K562 (cell line): Measurements from ENCODE around the gene TXNDC15. TPM values are rescaled to one million over a fixed set of nuclear protein-coding genes. Genes with fewer than 3 reads are reported as not detected.
A peak's percentile ranks its signal among the peaks of the same experiment; 100 is the strongest.

Experiments
- ATF3 ChIP-seq, 2 experiments: fragments of 450-650 bp in 1 of 2; sonication (generic) in 1 of 2; formaldehyde crosslinking in 1 of 2; IDR thresholded peaks in 1 of 2; conservative IDR thresholded peaks in 1 of 2; 2 replicates each; pipeline versions ENCODE4 v1.6.1 to v1.8.1; 2016 to 2023; ENCODE audit warnings: mild to moderate bottlenecking in 2 of 2, moderate library complexity in 2 of 2, inconsistent platforms in 1 of 2, missing genetic modification reagents in 1 of 2
- BACH1 ChIP-seq: fragments of 200-800 bp; sonication (Bioruptor generic); IDR thresholded peaks from 2 replicates; pipeline ENCODE4 v1.6.1; 2016; ENCODE audit warnings: missing genetic modification characterization, missing compliant biosample characterization
- BRD4 ChIP-seq: fragments of 200-600 bp; sonication (generic); IDR thresholded peaks from 2 replicates; pipeline ENCODE4 v1.6.1; 2017; ENCODE audit warnings: inconsistent platforms
- CAMTA2 ChIP-seq: fragments of 250-450 bp; sonication (Bioruptor Pico); conservative IDR thresholded peaks from 2 replicates; pipeline ENCODE4 v1.5.1; 2022
- EGR1 ChIP-seq: fragments of 450-650 bp; conservative IDR thresholded peaks from 2 replicates; pipeline ENCODE4 v1.6.1; 2017; ENCODE audit warnings: mild to moderate bottlenecking
- IRF9 ChIP-seq: fragments of 450-650 bp; IDR thresholded peaks from 2 replicates; pipeline ENCODE4 v1.6.1; 2016; ENCODE audit warnings: missing biosample characterization, missing genetic modification characterization
- PRPF4 ChIP-seq: fragments of 200-400 bp; formaldehyde crosslinking; IDR thresholded peaks from one replicate; pipeline ENCODE4 v1.6.1; 2017; ENCODE audit warnings: low read length, low read depth, mild to moderate bottlenecking; ENCODE audit not compliant: insufficient read depth, poor library complexity, severe bottlenecking
- U2AF2 ChIP-seq: fragments of 200-400 bp; formaldehyde crosslinking; optimal IDR thresholded peaks from 2 replicates; pipeline ENCODE3; 2017; ENCODE audit warnings: low read depth, mild to moderate bottlenecking, low read length
- ZBTB1 ChIP-seq: sonication (generic); formaldehyde crosslinking; IDR thresholded peaks from 2 replicates; pipeline ENCODE4 v1.8.1; 2023; ENCODE audit warnings: missing genetic modification reagents, low read depth, mild to moderate bottlenecking, borderline replicate concordance
- polyA plus RNA-seq, 8 experiments: library from polyadenylated mRNA; depleted of rRNA in 4 of 8; stranded (reverse) in 5 of 8; unstranded in 3 of 8; fragments of >200 nt; fragmentation: Nextera tagmentation in 2 of 8; fragmentation: Illumina TruSeq in 1 of 8; extraction: Ambion mirVana in 2 of 8; extraction: Trizol in 1 of 8; gene quantifications; 2 replicates each; pipeline versions ENCODE4 v1.2.1 to v1.2.3, GENCODE V29; 2011 to 2014; ENCODE audit warnings: inconsistent platforms in 1 of 8, missing spikeins in 1 of 8
- total RNA-seq, 7 experiments: library from RNA; depleted of rRNA in 6 of 7; stranded (reverse); fragments of >200 nt in 6 of 7; fragmentation: Illumina TruSeq in 2 of 7; extraction: Trizol in 2 of 7; gene quantifications; 2 replicates each; pipeline versions ENCODE4 v1.2.1 to v1.2.3, GENCODE V29; 2011 to 2021; ENCODE audit warnings: low replicate concordance in 1 of 7
- TF ChIP-seq, protein P1 (sequence below): fragments of 250-450 bp; sonication (Bioruptor Pico); IDR thresholded peaks from 2 replicates; pipeline ENCODE4 v1.4.0; 2020
- TF ChIP-seq, protein P2 (sequence below): sonication (generic); formaldehyde crosslinking; IDR thresholded peaks from 2 replicates; pipeline ENCODE4 v1.8.1; 2023; ENCODE audit warnings: mild to moderate bottlenecking, missing genetic modification reagents, moderate library complexity
- TF ChIP-seq, protein P3 (sequence below): sonication (generic); formaldehyde crosslinking; IDR thresholded peaks from 2 replicates; pipeline ENCODE4 v1.8.0; 2022; ENCODE audit warnings: mild to moderate bottlenecking, missing genetic modification reagents
- TF ChIP-seq, protein P4 (sequence below), 2 experiments: fragments of 450-650 bp; IDR thresholded peaks; 2 replicates each; pipeline ENCODE4 v1.6.1; 2016
- TF ChIP-seq, protein P5 (sequence below): sonication (generic); formaldehyde crosslinking; IDR thresholded peaks from 2 replicates; pipeline ENCODE4 v1.9.0; 2022; ENCODE audit warnings: mild to moderate bottlenecking, missing genetic modification reagents

Gene TXNDC15
- total and polyA plus RNA-seq, 9 of the 15 experiments (the other 6 are each of a cell fraction or from before 2014, with no cell fraction given): 3.0 to 15.4 (median 12.3) TPM

GRCh38 chr5:134905246-134905996, 31.2 kb downstream of the TXNDC15 start (continued):
- no peak for TF ChIP-seq ATF3 (IDR thresholded peaks at IDR 0.05)
- no peak for TF ChIP-seq ATF3 (CRISPR knock-in tag; conservative IDR thresholded peaks at IDR 0.05)
- TF ChIP-seq CAMTA2 (CRISPR knock-in tag): no peak
- TF ChIP-seq, protein P1, sequence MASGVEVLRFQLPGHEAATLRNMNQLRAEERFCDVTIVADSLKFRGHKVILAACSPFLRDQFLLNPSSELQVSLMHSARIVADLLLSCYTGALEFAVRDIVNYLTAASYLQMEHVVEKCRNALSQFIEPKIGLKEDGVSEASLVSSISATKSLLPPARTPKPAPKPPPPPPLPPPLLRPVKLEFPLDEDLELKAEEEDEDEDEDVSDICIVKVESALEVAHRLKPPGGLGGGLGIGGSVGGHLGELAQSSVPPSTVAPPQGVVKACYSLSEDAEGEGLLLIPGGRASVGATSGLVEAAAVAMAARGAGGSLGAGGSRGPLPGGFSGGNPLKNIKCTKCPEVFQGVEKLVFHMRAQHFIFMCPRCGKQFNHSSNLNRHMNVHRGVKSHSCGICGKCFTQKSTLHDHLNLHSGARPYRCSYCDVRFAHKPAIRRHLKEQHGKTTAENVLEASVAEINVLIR: no peak
- TF ChIP-seq, protein P2, sequence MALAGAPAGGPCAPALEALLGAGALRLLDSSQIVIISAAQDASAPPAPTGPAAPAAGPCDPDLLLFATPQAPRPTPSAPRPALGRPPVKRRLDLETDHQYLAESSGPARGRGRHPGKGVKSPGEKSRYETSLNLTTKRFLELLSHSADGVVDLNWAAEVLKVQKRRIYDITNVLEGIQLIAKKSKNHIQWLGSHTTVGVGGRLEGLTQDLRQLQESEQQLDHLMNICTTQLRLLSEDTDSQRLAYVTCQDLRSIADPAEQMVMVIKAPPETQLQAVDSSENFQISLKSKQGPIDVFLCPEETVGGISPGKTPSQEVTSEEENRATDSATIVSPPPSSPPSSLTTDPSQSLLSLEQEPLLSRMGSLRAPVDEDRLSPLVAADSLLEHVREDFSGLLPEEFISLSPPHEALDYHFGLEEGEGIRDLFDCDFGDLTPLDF (CRISPR knock-in tag): 0 out of 2 replicates have a peak, but pooled peaks have one; percentile 11
- TF ChIP-seq IRF9 (tag): no peak
- no peak for TF ChIP-seq U2AF2
- TF ChIP-seq PRPF4: peak; percentile 48
- 0 out of 2 replicates have a peak, but pooled peaks have one; percentile 13 for TF ChIP-seq EGR1
- peak; percentile 87 for TF ChIP-seq BRD4
- 0 out of 2 replicates have a peak, but pooled peaks have one; percentile 11 for TF ChIP-seq ZBTB1 (CRISPR knock-in tag)
- TF ChIP-seq BACH1 (tag): no peak
- TF ChIP-seq, protein P3, sequence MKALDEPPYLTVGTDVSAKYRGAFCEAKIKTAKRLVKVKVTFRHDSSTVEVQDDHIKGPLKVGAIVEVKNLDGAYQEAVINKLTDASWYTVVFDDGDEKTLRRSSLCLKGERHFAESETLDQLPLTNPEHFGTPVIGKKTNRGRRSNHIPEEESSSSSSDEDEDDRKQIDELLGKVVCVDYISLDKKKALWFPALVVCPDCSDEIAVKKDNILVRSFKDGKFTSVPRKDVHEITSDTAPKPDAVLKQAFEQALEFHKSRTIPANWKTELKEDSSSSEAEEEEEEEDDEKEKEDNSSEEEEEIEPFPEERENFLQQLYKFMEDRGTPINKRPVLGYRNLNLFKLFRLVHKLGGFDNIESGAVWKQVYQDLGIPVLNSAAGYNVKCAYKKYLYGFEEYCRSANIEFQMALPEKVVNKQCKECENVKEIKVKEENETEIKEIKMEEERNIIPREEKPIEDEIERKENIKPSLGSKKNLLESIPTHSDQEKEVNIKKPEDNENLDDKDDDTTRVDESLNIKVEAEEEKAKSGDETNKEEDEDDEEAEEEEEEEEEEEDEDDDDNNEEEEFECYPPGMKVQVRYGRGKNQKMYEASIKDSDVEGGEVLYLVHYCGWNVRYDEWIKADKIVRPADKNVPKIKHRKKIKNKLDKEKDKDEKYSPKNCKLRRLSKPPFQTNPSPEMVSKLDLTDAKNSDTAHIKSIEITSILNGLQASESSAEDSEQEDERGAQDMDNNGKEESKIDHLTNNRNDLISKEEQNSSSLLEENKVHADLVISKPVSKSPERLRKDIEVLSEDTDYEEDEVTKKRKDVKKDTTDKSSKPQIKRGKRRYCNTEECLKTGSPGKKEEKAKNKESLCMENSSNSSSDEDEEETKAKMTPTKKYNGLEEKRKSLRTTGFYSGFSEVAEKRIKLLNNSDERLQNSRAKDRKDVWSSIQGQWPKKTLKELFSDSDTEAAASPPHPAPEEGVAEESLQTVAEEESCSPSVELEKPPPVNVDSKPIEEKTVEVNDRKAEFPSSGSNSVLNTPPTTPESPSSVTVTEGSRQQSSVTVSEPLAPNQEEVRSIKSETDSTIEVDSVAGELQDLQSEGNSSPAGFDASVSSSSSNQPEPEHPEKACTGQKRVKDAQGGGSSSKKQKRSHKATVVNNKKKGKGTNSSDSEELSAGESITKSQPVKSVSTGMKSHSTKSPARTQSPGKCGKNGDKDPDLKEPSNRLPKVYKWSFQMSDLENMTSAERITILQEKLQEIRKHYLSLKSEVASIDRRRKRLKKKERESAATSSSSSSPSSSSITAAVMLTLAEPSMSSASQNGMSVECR (CRISPR knock-in tag): peak; percentile 4; the same call in 1 of the 2 replicates
- TF ChIP-seq, protein P4, sequence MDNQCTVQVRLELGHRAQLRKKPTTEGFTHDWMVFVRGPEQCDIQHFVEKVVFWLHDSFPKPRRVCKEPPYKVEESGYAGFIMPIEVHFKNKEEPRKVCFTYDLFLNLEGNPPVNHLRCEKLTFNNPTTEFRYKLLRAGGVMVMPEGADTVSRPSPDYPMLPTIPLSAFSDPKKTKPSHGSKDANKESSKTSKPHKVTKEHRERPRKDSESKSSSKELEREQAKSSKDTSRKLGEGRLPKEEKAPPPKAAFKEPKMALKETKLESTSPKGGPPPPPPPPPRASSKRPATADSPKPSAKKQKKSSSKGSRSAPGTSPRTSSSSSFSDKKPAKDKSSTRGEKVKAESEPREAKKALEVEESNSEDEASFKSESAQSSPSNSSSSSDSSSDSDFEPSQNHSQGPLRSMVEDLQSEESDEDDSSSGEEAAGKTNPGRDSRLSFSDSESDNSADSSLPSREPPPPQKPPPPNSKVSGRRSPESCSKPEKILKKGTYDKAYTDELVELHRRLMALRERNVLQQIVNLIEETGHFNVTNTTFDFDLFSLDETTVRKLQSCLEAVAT (IDR thresholded peaks at IDR 0.05): peak in 1 of 2 experiments; percentile 41; a peak in 1 of 4 replicates
- TF ChIP-seq, protein P5, sequence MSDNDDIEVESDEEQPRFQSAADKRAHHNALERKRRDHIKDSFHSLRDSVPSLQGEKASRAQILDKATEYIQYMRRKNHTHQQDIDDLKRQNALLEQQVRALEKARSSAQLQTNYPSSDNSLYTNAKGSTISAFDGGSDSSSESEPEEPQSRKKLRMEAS: peak; percentile 52; the same call in 1 of the 2 replicates
